ENCODE results near the gene OR10H1. TPM values are rescaled to one million over a fixed set of nuclear protein-coding genes. Genes with fewer than 3 reads are reported as not detected.
"Not testable (repeated sequence)": the region's sequence is repeated elsewhere in the genome, so short reads cannot be mapped to it uniquely, and the experiment has no call there.

OR10H1 gene
- total RNA-seq, 1 donor from 2014 or later: not detected

GRCh38 chr19:15790096-15790495 is 25.4 kb downstream of the OR10H1 start:
- Histone ChIP-seq H3K36me3 (no peaks in the 10 kb centered on the region), H3K27me3 (ENCODE audit: low read depth) (peaks cover 39% of the 10 kb centered on the region), H3K4me3 (no peak overlapping the region), H3K27ac (replicated peaks) (no peak overlapping the region), H3K9me3 (replicated peaks) (no peaks in the 10 kb centered on the region), H3K4me1 (no peaks in the 10 kb centered on the region)
- no peak for TF ChIP-seq CTCF (IDR thresholded peaks at IDR 0.05; ENCODE audit: borderline replicate concordance)
- no peak for DNase-seq
- intact Hi-C loops (cut with micrococcal nuclease): no loop called here

GRCh38 chr19:15788594-15789270 is 26.7 kb downstream of the OR10H1 start:
- H3K36me3 ChIP-seq: no peaks in the 10 kb centered on the region
- no peaks in the 10 kb centered on the region for H3K4me1 ChIP-seq
- no peaks in the 10 kb centered on the region for H3K9me3 ChIP-seq (replicated peaks)
- no peak for TF ChIP-seq CTCF (IDR thresholded peaks at IDR 0.05; ENCODE audit: borderline replicate concordance)
- peaks cover 46% of the 10 kb centered on the region for H3K27me3 ChIP-seq (ENCODE audit: low read depth)
- intact Hi-C loops (cut with micrococcal nuclease): no loop called here
- H3K27ac ChIP-seq (replicated peaks): no peak overlapping the region
- no peak overlapping the region for H3K4me3 ChIP-seq
- no peak for DNase-seq

DNA sequence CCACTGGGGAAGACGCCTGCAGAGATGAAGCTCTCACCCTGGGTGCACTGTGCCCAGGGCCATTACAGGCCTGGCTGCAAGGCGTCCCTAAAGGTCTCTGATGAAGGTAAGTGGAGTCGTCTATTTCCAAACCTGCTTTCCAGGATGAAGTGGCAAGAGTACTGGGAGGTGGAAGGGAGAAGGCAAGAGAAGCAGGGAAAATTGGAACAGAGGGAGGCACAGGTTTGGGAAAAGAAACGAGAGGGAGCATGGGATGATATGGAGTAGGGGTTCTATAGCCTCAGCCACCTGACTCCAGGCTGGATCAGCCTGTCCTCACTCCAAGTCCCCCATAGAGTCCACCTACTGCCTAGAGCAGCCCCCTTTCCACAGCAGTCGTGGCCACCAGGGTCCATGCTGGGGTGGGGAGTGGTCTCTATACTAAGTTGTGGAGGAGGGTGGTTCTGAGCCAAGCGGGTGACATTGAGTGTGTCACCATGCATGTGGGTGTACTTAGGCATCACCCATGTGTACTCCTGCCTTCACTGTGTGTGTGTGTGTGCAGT is 27.8 kb downstream of the OR10H1 start, which contains the start of gene OR10H5:
TSS of gene OR10H5 (plus strand) at position 51 of the 545 bp plus-strand sequence. CDS start 6,388 bp downstream, outside the sequence.
- no peak for TF ChIP-seq CTCF (IDR thresholded peaks at IDR 0.05; ENCODE audit: borderline replicate concordance)
- Histone ChIP-seq H3K27me3 (ENCODE audit: low read depth) (peaks cover 49% of the 10 kb centered on the region), H3K4me1 (no peaks in the 10 kb centered on the region), H3K4me3 (no peak within 1 kb of the TSS), H3K27ac (replicated peaks) (no peak within 1 kb of the TSS), H3K36me3 (no peaks in the 10 kb centered on the region), H3K9me3 (replicated peaks) (no peaks in the 10 kb centered on the region)
- intact Hi-C loops (cut with micrococcal nuclease): no loop called here
- DNase-seq: no peak

- H3K36me3 ChIP-seq; DNase-seq; H3K9me3 ChIP-seq (replicated peaks); H3K4me3 ChIP-seq; intact Hi-C loops (cut with micrococcal nuclease); H3K27ac ChIP-seq (replicated peaks): not testable (repeated sequence)
- H3K4me1 ChIP-seq: peaks cover 25% of the 10 kb centered on the region
- H3K27me3 ChIP-seq (ENCODE audit: low read depth): peaks cover 26% of the 10 kb centered on the region
These were observed 32.6 kb downstream of the OR10H1 start for GRCh38 chr19:15782896-15783295.

- TF ChIP-seq CTCF (IDR thresholded peaks at IDR 0.05; ENCODE audit: borderline replicate concordance): no peak
- no peak overlapping the region for H3K27ac ChIP-seq (replicated peaks)
- H3K4me3 ChIP-seq: no peak overlapping the region
- intact Hi-C loops (cut with micrococcal nuclease): no loop called here
- H3K4me1 ChIP-seq: peaks cover 32% of the 10 kb centered on the region
- DNase-seq: no peak
- no peaks in the 10 kb centered on the region for H3K36me3 ChIP-seq
- no peaks in the 10 kb centered on the region for H3K9me3 ChIP-seq (replicated peaks)
- peaks cover 19% of the 10 kb centered on the region for H3K27me3 ChIP-seq (ENCODE audit: low read depth)
These were observed 33.3 kb downstream of the OR10H1 start for GRCh38 chr19:15782211-15782610.

DNA sequence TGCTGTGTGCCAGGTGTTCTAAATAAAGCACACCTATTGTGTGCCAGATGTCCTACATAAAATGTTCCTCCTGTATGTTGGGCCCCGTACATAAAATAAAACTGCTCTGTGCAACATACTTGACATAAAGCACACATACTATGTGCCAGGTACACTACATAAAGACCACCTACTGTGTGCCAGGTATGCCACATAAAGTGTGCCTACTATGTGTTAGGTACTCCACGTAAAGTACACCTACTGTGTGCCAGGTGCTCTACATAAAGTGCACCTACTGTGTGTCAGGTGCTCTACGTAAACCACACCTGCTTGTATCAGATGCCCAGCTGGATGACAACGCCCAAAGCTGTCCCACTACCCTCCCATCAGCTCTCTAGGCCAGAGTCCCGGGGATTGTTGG is 33.8 kb downstream of the OR10H1 start:
- no peak overlapping the region for H3K4me3 ChIP-seq
- intact Hi-C loops (cut with micrococcal nuclease): no loop called here
- no peak overlapping the region for H3K27ac ChIP-seq (replicated peaks)
- no peak for TF ChIP-seq CTCF (IDR thresholded peaks at IDR 0.05; ENCODE audit: borderline replicate concordance)
- no peak for DNase-seq
- peaks cover 36% of the 10 kb centered on the region for H3K4me1 ChIP-seq
- peaks cover 18% of the 10 kb centered on the region for H3K27me3 ChIP-seq (ENCODE audit: low read depth)
- H3K36me3 ChIP-seq: no peaks in the 10 kb centered on the region
- H3K9me3 ChIP-seq (replicated peaks): no peaks in the 10 kb centered on the region

All from left ventricle myocardium inferior (tissue), 1 donor.